Stomach (tissue), 4 donors: ENCODE results near the gene ITCH.

Experiments used
- EP300 ChIP-seq: sonication (generic); formaldehyde crosslinking; IDR thresholded peaks from one replicate; pipeline ENCODE4 v1.6.1; 2017; ENCODE audit warnings: antibody characterized with exemption
- POLR2A ChIP-seq, 4 donors: fragments of 450-650 bp; IDR thresholded peaks; one replicate each; pipeline ENCODE4 v1.6.1; 2016; ENCODE audit warnings: antibody characterized with exemption in 4 of 4, control low read depth in 2 of 4, mild to moderate bottlenecking in 1 of 4, moderate library complexity in 1 of 4
- POLR2AphosphoS5 ChIP-seq, 3 donors: sonication (generic); formaldehyde crosslinking; IDR thresholded peaks; one replicate each; pipeline ENCODE4 v1.6.1; 2016; ENCODE audit warnings: antibody characterized with exemption in 3 of 3
- TF ChIP-seq, protein P1 (sequence below), 7 experiments: fragments of 450-650 bp in 4 of 7; fragments of 200-600 bp in 3 of 7; sonication (generic) in 3 of 7; IDR thresholded peaks; one replicate each; pipeline ENCODE4 v1.5.1; 2016 to 2019; ENCODE audit warnings: antibody characterized with exemption in 7 of 7, control low read depth in 2 of 7, mild to moderate bottlenecking in 1 of 7

DNA sequence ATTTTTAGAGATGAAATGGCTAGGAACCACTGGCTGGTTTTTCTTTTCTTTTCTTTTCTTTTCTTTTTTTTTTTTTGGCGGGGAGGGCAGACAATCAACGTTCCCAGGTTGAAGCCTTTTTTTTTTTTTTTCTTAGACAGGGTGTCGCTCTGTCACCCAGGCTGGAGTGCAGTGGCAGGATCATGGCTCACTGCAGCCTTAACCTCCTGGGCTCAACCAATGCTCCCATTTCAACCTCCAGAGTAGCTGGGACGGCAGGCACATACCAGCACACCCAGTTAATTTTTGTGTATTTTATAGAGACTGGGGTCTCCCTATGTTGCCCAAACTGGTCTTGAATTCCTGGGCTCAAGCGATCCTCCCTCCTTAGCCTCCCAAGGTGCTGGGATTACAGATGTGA is 18.8 kb upstream of the ITCH start:
- TF ChIP-seq, protein P1, sequence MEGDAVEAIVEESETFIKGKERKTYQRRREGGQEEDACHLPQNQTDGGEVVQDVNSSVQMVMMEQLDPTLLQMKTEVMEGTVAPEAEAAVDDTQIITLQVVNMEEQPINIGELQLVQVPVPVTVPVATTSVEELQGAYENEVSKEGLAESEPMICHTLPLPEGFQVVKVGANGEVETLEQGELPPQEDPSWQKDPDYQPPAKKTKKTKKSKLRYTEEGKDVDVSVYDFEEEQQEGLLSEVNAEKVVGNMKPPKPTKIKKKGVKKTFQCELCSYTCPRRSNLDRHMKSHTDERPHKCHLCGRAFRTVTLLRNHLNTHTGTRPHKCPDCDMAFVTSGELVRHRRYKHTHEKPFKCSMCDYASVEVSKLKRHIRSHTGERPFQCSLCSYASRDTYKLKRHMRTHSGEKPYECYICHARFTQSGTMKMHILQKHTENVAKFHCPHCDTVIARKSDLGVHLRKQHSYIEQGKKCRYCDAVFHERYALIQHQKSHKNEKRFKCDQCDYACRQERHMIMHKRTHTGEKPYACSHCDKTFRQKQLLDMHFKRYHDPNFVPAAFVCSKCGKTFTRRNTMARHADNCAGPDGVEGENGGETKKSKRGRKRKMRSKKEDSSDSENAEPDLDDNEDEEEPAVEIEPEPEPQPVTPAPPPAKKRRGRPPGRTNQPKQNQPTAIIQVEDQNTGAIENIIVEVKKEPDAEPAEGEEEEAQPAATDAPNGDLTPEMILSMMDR (IDR thresholded peaks at IDR 0.05) = no peak
- no peak for TF ChIP-seq EP300
- no peak for TF ChIP-seq POLR2AphosphoS5 (IDR thresholded peaks at IDR 0.05)
- TF ChIP-seq POLR2A (IDR thresholded peaks at IDR 0.05) = no peak
